HepG2 (cell line): Measurements from ENCODE around the gene ADGRF5. TPM values are rescaled to one million over a fixed set of nuclear protein-coding genes. Genes with fewer than 3 reads are reported as not detected.
A peak's percentile ranks its signal among the peaks of the same experiment; 100 is the strongest.

ENCODE experiments used
- ELF4 ChIP-seq: sonication (generic); formaldehyde crosslinking; IDR thresholded peaks from 2 replicates; pipeline ENCODE4 v1.5.0; 2020; ENCODE audit warnings: missing genetic modification reagents, mild to moderate bottlenecking, moderate library complexity, borderline replicate concordance
- FIP1L1 ChIP-seq: fragments of 200-400 bp; formaldehyde crosslinking; IDR thresholded peaks from 2 replicates; pipeline ENCODE4 v1.6.1; 2018; ENCODE audit warnings: low read depth, mild to moderate bottlenecking, low read length, moderate library complexity, borderline replicate concordance; ENCODE audit not compliant: insufficient read depth
- FUBP1 ChIP-seq: sonication (generic); formaldehyde crosslinking; IDR thresholded peaks from 2 replicates; pipeline ENCODE4 v1.5.1; 2020; ENCODE audit warnings: missing genetic modification reagents, mild to moderate bottlenecking, borderline replicate concordance
- HNRNPL ChIP-seq: fragments of 200-400 bp; formaldehyde crosslinking; IDR thresholded peaks from 2 replicates; pipeline ENCODE4 v1.6.1; 2017; ENCODE audit warnings: mild to moderate bottlenecking, low read depth, low read length
- KLF11 ChIP-seq: IDR thresholded peaks from 2 replicates; pipeline ENCODE4 v1.6.1; 2016; ENCODE audit warnings: missing compliant biosample characterization
- MIER2 ChIP-seq: IDR thresholded peaks from 2 replicates; pipeline ENCODE4 v1.6.1; 2016; ENCODE audit warnings: missing biosample characterization, missing genetic modification reagents
- MTF1 ChIP-seq: sonication (generic); formaldehyde crosslinking; IDR thresholded peaks from 2 replicates; pipeline ENCODE4 v1.5.0; 2020; ENCODE audit warnings: missing genetic modification reagents
- NFRKB ChIP-seq: fragments of 450-650 bp; IDR thresholded peaks from 2 replicates; pipeline ENCODE4 v1.6.1; 2017
- PBX2 ChIP-seq: IDR thresholded peaks from 2 replicates; pipeline ENCODE4 v1.6.1; 2016; ENCODE audit warnings: control low read depth
- PTBP1 ChIP-seq: fragments of 200-400 bp; formaldehyde crosslinking; IDR thresholded peaks from 2 replicates; pipeline ENCODE4 v1.6.1; 2018; ENCODE audit warnings: low read length, low read depth; ENCODE audit not compliant: poor library complexity, severe bottlenecking
- RARA ChIP-seq: IDR thresholded peaks from 2 replicates; pipeline ENCODE4 v1.6.1; 2016; ENCODE audit warnings: missing genetic modification reagents, missing compliant biosample characterization
- RBM22 ChIP-seq: fragments of 200-400 bp; formaldehyde crosslinking; optimal IDR thresholded peaks from 2 replicates; pipeline ENCODE3; 2017; ENCODE audit warnings: mild to moderate bottlenecking, low read length, moderate library complexity
- STAT5B ChIP-seq: sonication (generic); formaldehyde crosslinking; IDR thresholded peaks from 2 replicates; pipeline ENCODE4 v1.4.0; 2020; ENCODE audit warnings: missing genetic modification reagents
- TBP ChIP-seq: sonication (generic); formaldehyde crosslinking; IDR thresholded peaks from 2 replicates; pipeline ENCODE4 v1.5.0; 2020; ENCODE audit warnings: missing genetic modification reagents
- TFAP4 ChIP-seq: sonication (generic); IDR thresholded peaks from 2 replicates; pipeline ENCODE4 v1.6.1; 2016; ENCODE audit warnings: low read depth, borderline replicate concordance
- TMF1 ChIP-seq: sonication (generic); formaldehyde crosslinking; IDR thresholded peaks from 2 replicates; pipeline ENCODE4 v1.8.1; 2022; ENCODE audit warnings: low read depth, missing genetic modification reagents
- TRAFD1 ChIP-seq: sonication (generic); formaldehyde crosslinking; IDR thresholded peaks from 2 replicates; pipeline ENCODE4 v1.5.1; 2020; ENCODE audit warnings: missing genetic modification reagents, mild to moderate bottlenecking, borderline replicate concordance
- ZFP36L1 ChIP-seq: sonication (generic); formaldehyde crosslinking; IDR thresholded peaks from 2 replicates; pipeline ENCODE4 v1.8.0; 2022; ENCODE audit warnings: mild to moderate bottlenecking, missing genetic modification reagents, moderate library complexity
- ZFX ChIP-seq: sonication (generic); formaldehyde crosslinking; IDR thresholded peaks from 2 replicates; pipeline ENCODE4 v1.4.0; 2020; ENCODE audit warnings: mild to moderate bottlenecking, low read depth, missing genetic modification reagents, moderate library complexity
- ZNF101 ChIP-seq: sonication (generic); formaldehyde crosslinking; IDR thresholded peaks from 2 replicates; pipeline ENCODE4 v1.4.0; 2020; ENCODE audit warnings: mild to moderate bottlenecking, low read depth, missing genetic modification reagents, borderline replicate concordance
- ZNF205 ChIP-seq: IDR thresholded peaks from 2 replicates; pipeline ENCODE4 v1.6.1; 2018; ENCODE audit warnings: missing biosample characterization, missing genetic modification reagents
- ZNF567 ChIP-seq: sonication (generic); formaldehyde crosslinking; IDR thresholded peaks from 2 replicates; pipeline ENCODE4 v1.8.1; 2023; ENCODE audit warnings: mild to moderate bottlenecking, missing genetic modification reagents, borderline replicate concordance
- ZNF577 ChIP-seq: sonication (generic); formaldehyde crosslinking; IDR thresholded peaks from 2 replicates; pipeline ENCODE4 v1.4.0; 2020; ENCODE audit warnings: mild to moderate bottlenecking, low read depth, missing genetic modification reagents, borderline replicate concordance
- ZNF614 ChIP-seq: IDR thresholded peaks from 2 replicates; pipeline ENCODE4 v1.6.1; 2018; ENCODE audit warnings: missing biosample characterization, missing genetic modification reagents, inconsistent platforms, borderline replicate concordance
- polyA plus RNA-seq, 8 experiments: library from polyadenylated mRNA; depleted of rRNA in 3 of 8; stranded (reverse) in 7 of 8; unstranded in 1 of 8; fragments of >200 nt; fragmentation: Illumina TruSeq in 4 of 8; extraction: Trizol in 4 of 8; gene quantifications; 2 replicates each; pipeline versions ENCODE4 v1.2.1 to v1.2.3, GENCODE V29; 2011 to 2016; ENCODE audit warnings: low read depth in 4 of 8, missing spikeins in 1 of 8, mixed read lengths in 1 of 8; ENCODE audit not compliant: insufficient read depth in 1 of 8
- total RNA-seq, 5 experiments: library from RNA; depleted of rRNA; stranded (reverse); fragments of >200 nt; fragmentation: Illumina TruSeq; extraction: Trizol; gene quantifications; 2 replicates each; pipeline ENCODE4 v1.2.3, GENCODE V29; 2016; ENCODE audit warnings: low read depth in 1 of 5

Gene ADGRF5
- total and polyA plus RNA-seq, 2 of the 13 experiments (the other 11 are each of a cell fraction or from before 2014, with no cell fraction given): not detected

GRCh38 chr6:46848684-46849360 is 72.9 kb downstream of the ADGRF5 start (continued):
- peak; percentile 81 for TF ChIP-seq PBX2 (CRISPR knock-in tag)
- TF ChIP-seq TRAFD1 (CRISPR knock-in tag): no peak; the same call in 1 of the 2 replicates
- TF ChIP-seq ZNF614 (CRISPR knock-in tag): 0 out of 2 replicates have a peak, but pooled peaks have one; percentile 49
- TF ChIP-seq ELF4: no peak
- TF ChIP-seq KLF11: no peak
- TF ChIP-seq MIER2 (CRISPR knock-in tag): peak; percentile 54; the same call in 1 of the 2 replicates
- TF ChIP-seq ZNF101: no peak
- no peak for TF ChIP-seq STAT5B (CRISPR knock-in tag)
- TF ChIP-seq PTBP1: no peak
- no peak for TF ChIP-seq RBM22
- no peak for TF ChIP-seq TMF1 (CRISPR knock-in tag)
- TF ChIP-seq RARA: peak; percentile 17; the same call in 1 of the 2 replicates
- TF ChIP-seq MTF1 (CRISPR knock-in tag): no peak
- no peak for TF ChIP-seq TBP
- TF ChIP-seq ZNF205 (CRISPR knock-in tag): peak; percentile 66; the same call in 1 of the 2 replicates
- TF ChIP-seq ZNF577: no peak
- no peak for TF ChIP-seq FUBP1 (CRISPR knock-in tag)
- TF ChIP-seq ZNF567 (CRISPR knock-in tag): peak; percentile 41; the same call in 1 of the 2 replicates
- no peak for TF ChIP-seq ZFP36L1
- TF ChIP-seq NFRKB: no peak
- peak; percentile 52; the same call in 1 of the 2 replicates for TF ChIP-seq ZFX
- no peak for TF ChIP-seq HNRNPL
- peak; percentile 95 for TF ChIP-seq TFAP4
- TF ChIP-seq FIP1L1: no peak
